GM19035 (cell line): ENCODE measurements around the gene SYNPO2.
"Not testable (repeated sequence)": the region's sequence is repeated elsewhere in the genome, so short reads cannot be mapped to it uniquely, and the experiment has no call there.

ENCODE experiments used
- ATAC-seq: cut with Tn5 transposase; IDR thresholded peaks from one replicate; pipeline ENCODE4 v1.9.1; 2021; ENCODE audit not compliant: unreplicated experiment

Gene SYNPO2

GRCh38 chr4:119053997-119054396, 165.3 kb downstream of the SYNPO2 start:
- no peak for ATAC-seq

DNA sequence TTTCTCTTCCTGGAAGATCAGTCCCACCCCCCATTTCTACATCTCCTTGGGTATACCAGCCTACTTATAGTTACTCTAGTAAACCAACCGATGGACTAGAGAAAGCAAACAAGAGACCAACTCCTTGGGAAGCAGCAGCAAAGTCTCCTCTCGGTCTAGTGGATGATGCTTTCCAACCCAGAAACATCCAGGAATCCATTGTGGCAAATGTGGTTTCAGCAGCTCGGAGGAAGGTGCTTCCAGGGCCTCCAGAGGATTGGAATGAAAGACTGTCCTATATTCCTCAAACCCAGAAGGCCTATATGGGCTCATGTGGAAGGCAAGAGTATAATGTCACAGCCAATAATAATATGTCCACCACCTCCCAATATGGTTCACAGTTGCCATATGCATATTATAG, 168.8 kb downstream of the SYNPO2 start:
- no peak for ATAC-seq

DNA sequence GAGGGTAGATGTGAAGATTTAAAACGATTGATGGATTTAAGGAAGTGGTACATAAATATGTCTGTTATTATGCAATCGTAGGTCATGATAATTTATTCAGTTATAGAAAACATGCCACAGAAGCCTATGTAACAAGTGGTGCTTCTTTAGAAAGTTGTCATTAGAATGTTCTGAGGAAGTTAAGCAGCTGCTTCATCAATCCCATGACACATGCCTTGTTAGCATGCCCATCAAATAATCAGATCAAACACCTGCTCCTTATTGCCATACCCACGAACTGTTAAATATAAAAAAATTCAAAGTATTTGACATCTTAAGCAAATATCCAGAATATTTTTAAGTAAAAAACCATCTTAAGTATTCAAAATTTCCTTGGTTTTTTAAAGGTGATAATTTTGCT, 170.6 kb downstream of the SYNPO2 start:
- ATAC-seq = no peak

DNA sequence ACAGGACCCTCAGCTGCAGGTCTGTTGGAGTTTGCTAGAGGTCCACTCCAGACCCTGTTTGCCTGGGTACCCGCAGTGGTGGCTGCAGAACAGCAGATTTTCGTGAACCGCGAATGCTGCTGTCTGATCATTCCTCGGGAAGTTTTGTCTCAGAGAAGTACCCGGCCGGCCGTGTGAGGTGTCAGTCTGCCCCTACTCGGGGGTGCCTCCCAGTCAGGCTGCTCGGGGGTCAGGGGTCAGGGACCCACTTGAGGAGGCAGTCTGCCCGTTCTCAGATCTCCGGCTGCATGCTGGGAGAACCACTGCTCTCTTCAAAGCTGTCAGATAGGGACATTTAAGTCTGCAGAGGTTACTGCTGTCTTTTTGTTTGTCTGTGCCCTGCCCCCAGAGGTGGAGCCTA, 178.5 kb downstream of the SYNPO2 start:
- ATAC-seq = not testable (repeated sequence)

DNA sequence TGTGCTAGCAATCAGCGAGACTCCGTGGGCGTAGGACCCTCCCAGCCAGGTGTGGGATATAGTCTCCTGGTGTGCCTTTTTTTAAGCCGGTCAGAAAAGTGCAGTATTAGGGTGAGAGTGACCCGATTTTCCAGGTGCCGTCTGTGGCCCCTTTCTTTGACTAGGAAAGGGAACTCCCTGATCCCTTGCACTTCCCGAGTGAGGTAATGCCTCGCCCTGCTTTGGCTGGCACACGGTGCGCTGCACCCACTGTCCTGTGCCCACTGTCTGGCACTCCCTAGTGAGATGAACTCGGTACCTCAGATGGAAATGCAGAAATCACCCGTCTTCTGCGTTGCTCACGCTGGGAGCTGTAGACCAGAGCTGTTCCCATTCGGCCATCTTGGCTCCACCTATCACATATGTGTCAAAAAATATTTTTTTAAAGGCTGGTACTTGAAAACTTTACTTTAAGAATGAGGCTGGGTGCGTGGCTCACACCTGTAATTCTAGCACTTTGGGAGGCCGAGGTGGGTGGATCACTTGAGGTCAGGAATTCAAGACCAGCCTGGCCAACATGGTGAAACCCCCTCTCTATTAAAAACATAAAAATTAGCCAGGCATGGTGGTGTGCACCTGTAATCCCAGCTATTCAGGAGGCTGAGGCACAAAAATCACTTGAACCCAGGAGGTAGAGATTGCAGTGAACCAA, 179.2 kb downstream of the SYNPO2 start:
- ATAC-seq = not testable (repeated sequence)

GRCh38 chr4:119068529-119068962, 179.9 kb downstream of the SYNPO2 start:
- no peak for ATAC-seq

DNA sequence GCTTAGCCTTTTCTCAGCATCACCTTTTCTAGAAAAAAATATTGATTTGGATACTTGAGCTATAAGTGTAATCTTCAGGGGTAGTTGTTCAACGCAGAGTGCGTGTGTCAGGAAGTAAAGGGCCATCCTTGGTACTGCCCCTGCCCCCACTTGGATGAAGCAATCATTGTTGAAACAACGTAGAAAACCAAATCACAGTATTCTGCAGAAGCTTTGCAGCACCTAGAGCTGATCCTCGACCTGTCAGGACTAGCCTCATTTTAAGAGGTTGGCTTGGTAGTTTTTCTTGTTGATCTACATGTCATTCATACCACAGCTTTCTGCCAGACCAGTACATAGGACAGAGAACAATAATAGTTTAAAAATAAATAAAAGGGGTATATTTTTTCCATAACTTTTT, 181.6 kb downstream of the SYNPO2 start:
- ATAC-seq = no peak

DNA sequence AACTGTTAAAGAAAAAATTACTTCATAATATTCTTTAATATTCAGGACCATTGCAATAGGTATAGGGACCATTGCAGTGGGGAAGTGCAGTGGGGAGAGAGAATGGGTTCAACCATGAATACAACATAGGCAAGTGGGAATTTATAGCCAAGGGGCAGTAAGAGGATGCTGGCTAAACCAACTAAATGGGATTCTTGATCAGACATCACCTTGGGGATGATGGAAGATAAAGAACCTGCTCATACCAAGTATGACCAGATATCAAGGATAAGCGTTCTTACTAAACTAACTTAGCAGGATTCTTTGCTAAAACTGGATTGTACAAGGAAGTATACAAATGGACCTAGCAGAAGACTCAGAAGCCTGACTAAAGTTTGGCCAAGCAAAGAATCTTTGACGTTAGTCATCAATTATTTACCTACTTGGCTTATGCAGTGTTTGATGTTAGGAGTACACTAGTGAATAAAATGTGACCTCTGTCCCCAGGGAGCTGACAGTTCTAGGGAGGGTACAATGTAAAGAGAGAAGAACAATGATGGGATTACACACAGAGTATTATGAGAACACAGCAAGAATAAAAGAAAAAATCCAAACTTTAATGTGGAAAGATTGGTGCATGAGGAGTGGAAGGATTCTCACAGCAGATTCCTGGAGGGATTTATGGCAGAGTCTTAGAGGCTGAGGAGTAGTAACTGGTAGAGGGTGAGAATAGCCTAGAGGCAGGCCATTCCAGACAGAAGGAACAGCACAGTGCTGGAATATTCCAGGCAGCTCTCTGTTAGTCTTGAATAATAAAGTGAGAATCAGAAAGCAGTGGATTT, 192.3 kb downstream of the SYNPO2 start:
- ATAC-seq = no peak

DNA sequence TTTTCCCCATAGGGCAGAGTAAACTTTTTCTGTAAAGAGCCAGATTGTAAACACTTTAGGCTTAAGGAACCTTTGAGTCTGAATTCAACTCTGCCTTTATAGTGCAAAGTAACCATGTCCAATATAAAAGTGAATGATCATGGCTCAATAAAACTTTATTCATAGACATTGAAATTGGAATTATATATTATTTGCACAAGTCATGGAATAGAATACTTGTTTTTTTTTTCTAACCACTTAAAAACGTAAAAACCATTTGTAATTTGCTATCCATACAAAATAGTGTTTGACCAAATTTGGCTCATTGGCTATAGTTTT, 192.8 kb downstream of the SYNPO2 start:
- ATAC-seq = no peak

GRCh38 chr4:119081943-119082342, 193.3 kb downstream of the SYNPO2 start:
- no peak for ATAC-seq

- ATAC-seq = no peak
Measured at GRCh38 chr4:119082661-119083060, 194.0 kb downstream of the SYNPO2 start.

- ATAC-seq = no peak
Measured at GRCh38 chr4:119084513-119084912, 195.9 kb downstream of the SYNPO2 start.

- ATAC-seq = no peak
Measured at GRCh38 chr4:119087121-119087520, 198.5 kb downstream of the SYNPO2 start.

DNA sequence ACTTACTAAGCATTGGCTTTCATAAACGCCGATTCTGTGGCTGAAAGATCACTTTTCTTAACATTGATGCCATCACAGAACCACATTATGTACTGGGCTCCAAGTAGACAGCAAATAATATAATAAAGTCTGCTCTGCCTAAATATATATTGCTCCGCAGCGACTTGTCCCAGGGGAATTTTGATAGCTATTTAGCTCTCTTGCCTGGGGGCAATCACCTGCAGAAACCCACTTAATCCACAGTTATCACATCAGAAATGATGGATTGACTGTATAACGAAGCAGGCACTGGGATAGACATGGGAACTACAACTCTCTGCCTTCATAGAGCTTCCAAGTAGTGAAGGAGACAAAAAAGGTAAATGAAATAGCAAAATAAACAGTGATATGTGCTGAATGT, 199.0 kb downstream of the SYNPO2 start:
- no peak for ATAC-seq

- ATAC-seq = no peak
Measured at GRCh38 chr4:119093042-119093827, 204.6 kb downstream of the SYNPO2 start.

DNA sequence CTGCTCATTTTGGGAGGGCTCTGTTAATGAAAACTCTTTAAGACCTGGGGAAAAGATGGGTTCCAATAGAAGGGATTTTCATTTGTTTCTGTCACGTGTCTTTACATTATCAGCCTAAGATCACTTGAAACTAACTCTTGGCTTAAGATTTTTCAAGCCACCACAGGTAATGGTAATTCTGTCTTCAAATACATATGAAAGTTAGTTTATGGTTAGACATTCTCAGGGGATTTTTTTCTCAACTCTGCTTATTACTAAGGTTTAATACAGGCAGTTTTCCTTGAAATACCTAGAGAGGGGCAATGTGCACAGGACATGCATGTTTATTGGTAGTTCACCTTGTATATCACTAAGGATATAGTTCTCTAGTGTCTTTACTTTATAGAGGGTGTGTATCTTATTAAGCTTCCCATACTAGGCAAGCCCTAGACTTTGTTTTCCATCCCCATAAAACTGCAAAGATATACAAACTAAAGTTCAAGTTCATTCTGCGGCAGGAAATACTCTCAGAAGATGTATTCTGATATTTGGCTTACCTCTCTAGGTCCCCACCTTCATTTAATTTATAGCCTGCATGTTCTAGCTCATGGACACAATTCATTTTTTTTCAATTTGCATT, 208.7 kb downstream of the SYNPO2 start:
- ATAC-seq = no peak

GRCh38 chr4:119098306-119098705, 209.7 kb downstream of the SYNPO2 start:
- no peak for ATAC-seq

- no peak for ATAC-seq
Measured at GRCh38 chr4:119099227-119099810, 210.7 kb downstream of the SYNPO2 start.

DNA sequence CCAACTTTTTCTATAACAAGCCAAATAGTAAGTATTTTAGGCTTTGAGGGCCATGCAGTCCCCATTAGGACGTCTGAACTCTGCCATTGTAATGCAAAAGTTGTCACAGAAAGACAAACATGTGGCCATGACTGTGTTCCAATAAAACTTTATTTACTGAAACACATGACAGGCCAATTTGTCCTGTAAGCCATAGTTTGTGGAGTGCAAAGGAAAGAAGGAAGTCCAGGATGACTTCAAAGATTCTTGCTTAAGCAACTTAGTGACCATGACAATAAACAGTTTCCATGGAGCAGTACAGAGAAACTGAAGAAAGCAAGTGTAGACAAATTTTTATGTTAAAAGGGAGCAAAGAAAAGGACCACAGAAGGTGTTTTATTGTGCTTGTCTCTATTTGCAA, 212.0 kb downstream of the SYNPO2 start:
- no peak for ATAC-seq

DNA sequence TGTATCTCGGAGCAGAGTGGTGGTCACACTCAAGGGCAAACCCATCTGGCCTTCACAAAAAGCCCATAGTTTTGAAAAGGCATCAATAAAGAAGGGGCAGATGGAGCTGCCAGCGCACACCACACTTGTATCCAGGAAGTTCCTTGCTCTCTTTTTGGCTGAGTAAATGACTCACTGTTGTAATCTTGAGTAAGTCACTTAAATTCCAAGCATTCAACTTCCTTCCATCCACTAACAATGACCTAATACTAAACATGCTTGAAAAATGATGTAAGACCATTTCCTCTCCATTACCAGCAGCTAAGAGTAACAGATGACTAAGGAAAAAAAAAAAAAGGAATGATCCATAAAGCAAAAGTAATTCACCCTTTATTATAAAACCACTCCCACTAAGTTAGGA, 214.6 kb downstream of the SYNPO2 start:
- ATAC-seq = no peak

- ATAC-seq = no peak
Measured at GRCh38 chr4:119104644-119105273, 216.1 kb downstream of the SYNPO2 start.
